ENCODE results near the gene EML1. TPM values are rescaled to one million over a fixed set of nuclear protein-coding genes. Genes with fewer than 3 reads are reported as not detected.

Gene EML1
- polyA plus RNA-seq, 1 donor from 2014 or later: 21.7 TPM

- no peaks in the 10 kb centered on the region for H3K9me3 ChIP-seq (ENCODE audit: low read length)
- peaks cover 10% of the 10 kb centered on the region for H3K79me2 ChIP-seq (replicated peaks; ENCODE audit: insufficient read depth, low read length)
- no peak overlapping the region for H3K4me3 ChIP-seq (ENCODE audit: low read length)
- H3F3A ChIP-seq (ENCODE audit: insufficient read depth, low read length, poor library complexity, severe bottlenecking): no peaks in the 10 kb centered on the region
- TF ChIP-seq REST (IDR thresholded peaks at IDR 0.05; ENCODE audit: borderline replicate concordance) (no peak), EP300 (conservative IDR thresholded peaks at IDR 0.05; ENCODE audit: poor library complexity, severe bottlenecking) (no peak), POLR2AphosphoS5 (IDR thresholded peaks at IDR 0.05) (no peak), RAD21 (conservative IDR thresholded peaks at IDR 0.05) (no peak), TAF1 (IDR thresholded peaks at IDR 0.05; ENCODE audit: low read depth) (no peak), CTCF (IDR thresholded peaks at IDR 0.05; ENCODE audit: poor library complexity, severe bottlenecking) (no peak), SMC3 (conservative IDR thresholded peaks at IDR 0.05; ENCODE audit: poor library complexity) (no peak), EZH2 (IDR thresholded peaks at IDR 0.05; ENCODE audit: borderline replicate concordance, insufficient read depth, low read length, poor library complexity, severe bottlenecking) (no peak), MXI1 (conservative IDR thresholded peaks at IDR 0.05; ENCODE audit: poor library complexity, severe bottlenecking) (no peak)
- no peak overlapping the region for H3K4me2 ChIP-seq (ENCODE audit: low read length)
- no peaks in the 10 kb centered on the region for H4K20me1 ChIP-seq (ENCODE audit: insufficient read depth)
- no peaks in the 10 kb centered on the region for H3K9me2 ChIP-seq (ENCODE audit: insufficient read depth, low read length)
- H3K36me3 ChIP-seq (ENCODE audit: insufficient read depth, low read length): no peaks in the 10 kb centered on the region
- H2AFZ ChIP-seq (ENCODE audit: low read depth, low read length): no peak overlapping the region
- no peaks in the 10 kb centered on the region for H3K27me3 ChIP-seq (ENCODE audit: insufficient read depth, low read depth, low read length)
- H3K27ac ChIP-seq (ENCODE audit: low read length): no peak overlapping the region
- H3K9ac ChIP-seq (ENCODE audit: low read length): no peak overlapping the region
These were observed 26.3 kb downstream of the EML1 start for GRCh38 chr14:99819514-99819913.

- no peak overlapping the region for H3K27ac ChIP-seq (ENCODE audit: low read length)
- peaks cover 10% of the 10 kb centered on the region for H3K79me2 ChIP-seq (replicated peaks; ENCODE audit: insufficient read depth, low read length)
- no peak overlapping the region for H3K4me3 ChIP-seq (ENCODE audit: low read length)
These were observed 27.6 kb downstream of the EML1 start for GRCh38 chr14:99820702-99821331.

More at GRCh38 chr14:99820702-99821331, 27.6 kb downstream of the EML1 start:
- H3K4me2 ChIP-seq (ENCODE audit: low read length): no peak overlapping the region
- no peaks in the 10 kb centered on the region for H3K9me3 ChIP-seq (ENCODE audit: low read length)
- H2AFZ ChIP-seq (ENCODE audit: low read depth, low read length): no peak overlapping the region
- no peaks in the 10 kb centered on the region for H3F3A ChIP-seq (ENCODE audit: insufficient read depth, low read length, poor library complexity, severe bottlenecking)
- TF ChIP-seq POLR2AphosphoS5 (IDR thresholded peaks at IDR 0.05) (no peak), EZH2 (IDR thresholded peaks at IDR 0.05; ENCODE audit: borderline replicate concordance, insufficient read depth, low read length, poor library complexity, severe bottlenecking) (no peak), EP300 (conservative IDR thresholded peaks at IDR 0.05; ENCODE audit: poor library complexity, severe bottlenecking) (no peak), REST (IDR thresholded peaks at IDR 0.05; ENCODE audit: borderline replicate concordance) (no peak), RAD21 (conservative IDR thresholded peaks at IDR 0.05) (no peak), MXI1 (conservative IDR thresholded peaks at IDR 0.05; ENCODE audit: poor library complexity, severe bottlenecking) (no peak), CTCF (IDR thresholded peaks at IDR 0.05; ENCODE audit: poor library complexity, severe bottlenecking) (no peak), TAF1 (IDR thresholded peaks at IDR 0.05; ENCODE audit: low read depth) (no peak), SMC3 (conservative IDR thresholded peaks at IDR 0.05; ENCODE audit: poor library complexity) (no peak)
- H4K20me1 ChIP-seq (ENCODE audit: insufficient read depth): no peaks in the 10 kb centered on the region
- H3K27me3 ChIP-seq (ENCODE audit: insufficient read depth, low read depth, low read length): no peaks in the 10 kb centered on the region
- no peaks in the 10 kb centered on the region for H3K9me2 ChIP-seq (ENCODE audit: insufficient read depth, low read length)
- no peak overlapping the region for H3K9ac ChIP-seq (ENCODE audit: low read length)
- no peaks in the 10 kb centered on the region for H3K36me3 ChIP-seq (ENCODE audit: insufficient read depth, low read length)

All from neural cell (in vitro differentiated cells).